Lower leg skin (tissue), 4 donors: ENCODE results near the gene CIAO1. TPM values are rescaled to one million over a fixed set of nuclear protein-coding genes. Genes with fewer than 3 reads are reported as not detected.
"Not testable (repeated sequence)": the region's sequence is repeated elsewhere in the genome, so short reads cannot be mapped to it uniquely, and the experiment has no call there.

Source experiments
- DNase-seq, 2 donors: peaks; one replicate each; pipeline ENCODE4 v3.0.0-alpha.2; 2019; ENCODE audit warnings: low spot score in 2 of 2
- H3K4me3 ChIP-seq: fragments of 200-600 bp; sonication (generic); 2 replicates; pipeline ENCODE4 v1.5.1; 2017; ENCODE audit warnings: mild to moderate bottlenecking, low read depth; ENCODE audit not compliant: poor library complexity, severe bottlenecking
- POLR2A ChIP-seq, 2 donors: fragments of 450-650 bp; IDR thresholded peaks; one replicate each; pipeline ENCODE4 v1.6.1; 2016 to 2017; ENCODE audit warnings: antibody characterized with exemption in 2 of 2, mild to moderate bottlenecking in 1 of 2, moderate library complexity in 1 of 2
- WGBS, 2 donors: methylation state at CpG; one replicate each; pipeline ENCODE4 v1.1.5; 2018; 5-methylcytosine and 5-hydroxymethylcytosine counted together
- intact Hi-C: fragments of 100-400 bp; cut with DNase I; formaldehyde crosslinking; loops from one replicate; pipeline ENCODE4 v1.15.0; 2023; ENCODE audit warnings: low total_unique reads
- total RNA-seq, 4 donors: library from RNA; depleted of rRNA; stranded (reverse); fragments of >200 nt; gene quantifications; one replicate each; pipeline ENCODE4 v1.1.0, GENCODE V29; 2016
- TF ChIP-seq, protein P1 (sequence below), 3 donors: fragments of 450-650 bp; IDR thresholded peaks; one replicate each; pipeline ENCODE4 v1.5.1; 2016; ENCODE audit warnings: antibody characterized with exemption in 3 of 3, mild to moderate bottlenecking in 3 of 3, moderate library complexity in 2 of 3

Gene CIAO1
- total RNA-seq, 4 donors from 2014 or later, result 86.1 to 115 (median 96.2) TPM

DNA sequence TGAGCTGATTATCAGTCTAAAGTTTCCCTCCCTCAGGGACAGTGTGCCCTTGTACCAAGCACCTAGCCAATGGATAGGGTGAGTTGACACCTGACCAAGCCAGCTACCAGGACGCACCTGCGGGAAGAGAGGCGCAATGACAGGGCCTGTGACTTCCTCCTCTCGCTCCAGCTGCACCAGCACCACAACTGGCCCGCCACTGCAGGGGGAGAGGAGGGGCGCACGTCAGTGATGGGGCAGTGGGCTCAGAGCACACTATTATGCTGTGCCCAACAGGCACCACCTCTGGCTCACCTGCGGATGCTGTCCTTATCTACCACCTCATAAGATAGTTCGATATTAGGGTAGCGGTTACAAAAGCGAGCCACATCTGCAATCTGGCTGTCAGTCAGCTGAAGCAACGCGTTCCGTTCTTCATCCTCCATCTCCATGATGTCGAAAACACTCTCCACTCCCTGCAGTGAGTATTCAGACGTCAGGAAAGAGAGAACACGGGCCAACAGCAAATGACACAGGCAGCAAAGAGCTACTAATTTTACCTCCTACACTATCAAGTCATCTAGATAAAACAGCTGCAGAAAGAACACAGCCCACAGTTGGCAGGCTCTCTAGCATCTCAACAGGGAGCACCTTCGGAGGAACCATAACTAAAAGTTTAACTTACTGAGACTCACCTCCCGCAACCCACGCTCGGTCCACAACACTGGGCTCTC is 10.9 kb downstream of the CIAO1 start:
- DNase-seq, result no peak
- intact Hi-C loops, result no loop called here
- no peak for TF ChIP-seq POLR2A (IDR thresholded peaks at IDR 0.05)
- TF ChIP-seq, protein P1, sequence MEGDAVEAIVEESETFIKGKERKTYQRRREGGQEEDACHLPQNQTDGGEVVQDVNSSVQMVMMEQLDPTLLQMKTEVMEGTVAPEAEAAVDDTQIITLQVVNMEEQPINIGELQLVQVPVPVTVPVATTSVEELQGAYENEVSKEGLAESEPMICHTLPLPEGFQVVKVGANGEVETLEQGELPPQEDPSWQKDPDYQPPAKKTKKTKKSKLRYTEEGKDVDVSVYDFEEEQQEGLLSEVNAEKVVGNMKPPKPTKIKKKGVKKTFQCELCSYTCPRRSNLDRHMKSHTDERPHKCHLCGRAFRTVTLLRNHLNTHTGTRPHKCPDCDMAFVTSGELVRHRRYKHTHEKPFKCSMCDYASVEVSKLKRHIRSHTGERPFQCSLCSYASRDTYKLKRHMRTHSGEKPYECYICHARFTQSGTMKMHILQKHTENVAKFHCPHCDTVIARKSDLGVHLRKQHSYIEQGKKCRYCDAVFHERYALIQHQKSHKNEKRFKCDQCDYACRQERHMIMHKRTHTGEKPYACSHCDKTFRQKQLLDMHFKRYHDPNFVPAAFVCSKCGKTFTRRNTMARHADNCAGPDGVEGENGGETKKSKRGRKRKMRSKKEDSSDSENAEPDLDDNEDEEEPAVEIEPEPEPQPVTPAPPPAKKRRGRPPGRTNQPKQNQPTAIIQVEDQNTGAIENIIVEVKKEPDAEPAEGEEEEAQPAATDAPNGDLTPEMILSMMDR (IDR thresholded peaks at IDR 0.05), result no peak
- WGBS, 2 donors, result 93 to 95% methylated on average over 21 of the region's 21 CpGs
- no peak overlapping the region for H3K4me3 ChIP-seq

DNA sequence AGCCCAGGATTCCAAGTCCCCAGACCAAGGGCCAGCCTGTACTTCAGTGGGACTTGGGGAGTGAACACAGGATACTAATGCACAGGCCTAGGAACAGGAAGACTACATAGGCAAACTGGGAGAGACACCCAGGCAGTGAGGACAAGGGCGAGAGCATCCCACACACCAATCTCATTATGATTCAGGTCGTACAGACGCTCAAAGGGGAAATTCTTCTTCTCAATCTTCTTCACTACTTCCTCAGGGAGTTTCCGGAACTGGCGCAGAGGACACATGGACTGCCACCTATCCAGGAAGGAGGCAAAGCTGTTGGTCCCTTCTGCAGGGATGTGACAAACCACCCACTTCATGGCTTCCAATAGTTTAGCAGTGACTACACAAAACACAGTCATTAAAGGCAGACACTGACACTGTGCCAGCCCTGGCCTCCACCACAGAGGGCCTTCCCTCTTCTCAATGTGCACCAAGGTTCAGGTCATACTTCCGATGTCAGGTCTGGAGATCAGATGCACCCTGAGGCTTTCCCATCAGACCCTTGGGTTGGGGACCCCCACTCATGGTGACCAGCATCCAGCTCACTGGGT is 21.3 kb downstream of the CIAO1 start:
- intact Hi-C loops, result no loop called here
- no peak for DNase-seq
- H3K4me3 ChIP-seq, result no peak overlapping the region
- TF ChIP-seq POLR2A (IDR thresholded peaks at IDR 0.05), result no peak
- TF ChIP-seq, protein P1 (IDR thresholded peaks at IDR 0.05), result no peak
- 83 to 86% methylated on average over 6 of the region's 6 CpGs for WGBS, 2 donors

DNA sequence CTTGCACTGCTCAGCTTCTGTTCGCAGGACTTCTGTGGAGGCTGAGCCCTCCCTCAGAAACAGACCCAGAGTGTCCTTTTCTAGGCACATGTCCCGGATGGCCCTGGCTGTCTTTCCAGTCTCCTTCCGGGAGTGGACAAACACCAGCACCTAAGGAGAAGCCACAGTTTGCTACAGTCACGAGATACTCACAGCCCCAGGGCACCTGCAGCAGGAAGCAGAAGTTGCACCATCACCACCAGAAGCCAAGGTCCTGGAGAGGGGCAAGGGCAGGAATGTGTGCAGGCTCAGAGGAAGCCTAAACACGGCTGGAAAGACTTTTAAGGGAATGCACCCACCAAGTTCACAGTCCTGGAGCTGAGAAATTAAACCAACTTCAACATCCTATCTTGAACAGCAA is 25.7 kb downstream of the CIAO1 start:
- 81 to 93% methylated on average over 5 of the region's 5 CpGs for WGBS, 2 donors
- intact Hi-C loops, result no loop called here
- no peak for TF ChIP-seq POLR2A (IDR thresholded peaks at IDR 0.05)
- TF ChIP-seq, protein P1 (IDR thresholded peaks at IDR 0.05), result no peak
- no peak overlapping the region for H3K4me3 ChIP-seq
- no peak for DNase-seq

DNA sequence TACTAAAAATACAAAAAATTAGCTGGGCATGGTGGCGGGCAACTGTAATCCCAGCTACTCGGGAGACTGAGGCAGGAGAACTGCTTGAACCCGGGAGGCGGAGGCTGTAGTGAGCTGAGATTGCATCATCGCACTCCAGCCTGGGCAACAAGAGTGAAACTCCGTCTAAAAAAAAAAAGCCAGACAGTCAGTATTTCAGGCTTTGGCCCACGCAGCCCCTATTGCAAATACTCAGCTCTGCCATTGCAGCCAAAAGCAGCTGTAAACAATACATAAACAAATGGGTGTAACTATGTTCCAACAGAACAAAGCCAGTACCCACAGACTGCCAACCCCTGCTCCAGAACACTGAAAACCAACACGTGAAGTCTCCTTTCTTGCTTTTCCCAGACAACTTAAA is 28.2 kb downstream of the CIAO1 start:
- WGBS, 2 donors, result 84% methylated on average over 8 of the region's 8 CpGs
- intact Hi-C loops, H3K4me3 ChIP-seq, DNase-seq: not testable (repeated sequence)

DNA sequence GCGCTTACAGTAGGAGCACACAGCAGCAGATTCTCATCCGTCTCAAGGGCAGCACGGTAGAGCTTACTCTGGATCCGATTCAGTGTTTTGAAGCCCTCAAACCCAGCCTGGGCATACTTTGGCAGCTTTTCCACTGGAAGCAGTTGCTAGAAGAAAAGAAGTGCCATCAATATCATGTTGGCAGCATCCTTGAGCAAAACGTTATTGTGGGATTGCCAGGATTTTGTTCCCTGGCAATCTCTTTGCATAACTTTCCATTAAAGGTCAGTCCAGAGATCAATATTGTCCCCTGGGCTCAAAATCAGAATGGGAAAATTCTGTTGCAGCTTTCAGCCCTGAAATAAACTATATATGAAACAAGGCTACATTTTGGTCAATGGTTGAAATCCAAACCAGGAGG is 30.9 kb downstream of the CIAO1 start:
- intact Hi-C loops, result no loop called here
- no peak overlapping the region for H3K4me3 ChIP-seq
- no peak for DNase-seq
- WGBS, 2 donors, result 81 to 82% methylated on average over 5 of the region's 5 CpGs
- no peak for TF ChIP-seq POLR2A (IDR thresholded peaks at IDR 0.05)
- TF ChIP-seq, protein P1 (IDR thresholded peaks at IDR 0.05), result no peak

DNA sequence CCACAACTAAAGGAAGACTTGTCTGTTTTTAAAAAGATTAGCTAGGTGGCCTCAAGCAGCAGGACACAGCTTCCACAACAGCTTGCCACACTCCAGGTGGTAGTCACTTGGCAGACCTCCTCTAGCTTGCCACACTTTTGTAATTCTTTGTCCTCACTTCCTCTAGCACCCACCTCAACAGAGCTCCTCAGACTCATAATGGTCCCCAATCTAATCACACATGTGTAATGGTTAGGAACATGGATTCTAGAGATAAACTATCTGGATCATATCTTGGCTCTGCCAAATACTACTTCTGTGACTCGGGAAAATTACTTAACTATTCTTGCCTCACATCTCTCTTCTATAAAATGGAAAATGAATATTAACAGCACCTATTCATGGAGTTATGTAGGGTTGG is 35.8 kb downstream of the CIAO1 start:
- no peak for DNase-seq
- intact Hi-C loops, result no loop called here
- WGBS, 2 donors, result 74 to 81% methylated on average over 1 of the region's 1 CpG
- TF ChIP-seq, protein P1 (IDR thresholded peaks at IDR 0.05), result no peak
- no peak overlapping the region for H3K4me3 ChIP-seq
